ENCODE results near the gene TLCD4. TPM values are rescaled to one million over a fixed set of nuclear protein-coding genes. Genes with fewer than 3 reads are reported as not detected.

Gene TLCD4
- total RNA-seq, 1 experiment from 2014 or later: 12.1 TPM

DNA sequence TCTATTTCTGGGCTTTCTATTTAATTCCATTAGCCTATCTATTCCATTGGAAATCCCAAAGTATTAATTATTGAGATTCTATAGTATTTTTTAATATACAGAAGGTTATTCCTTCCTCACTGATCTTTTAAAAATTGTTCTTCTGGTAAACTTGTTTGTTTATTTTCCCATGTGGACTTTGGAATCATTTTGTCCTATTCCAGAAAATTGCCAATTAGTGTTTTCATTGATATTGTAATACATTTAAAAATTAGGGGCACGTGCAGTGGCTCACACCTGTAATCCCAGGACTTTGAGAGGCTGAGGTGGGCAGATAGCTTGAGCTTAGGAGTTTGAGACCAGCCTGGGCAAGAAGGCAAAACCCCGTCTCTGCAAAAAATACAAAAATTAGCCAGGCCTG lies 8.4 kb upstream of the TLCD4 start:
- H3K9ac ChIP-seq (ENCODE audit: low read length): no peak overlapping the region
- POLR2A ChIA-PET: no interaction called here
- no peak for DNase-seq (ENCODE audit: low read depth, low spot score)

More for the DNA sequence above, 8.4 kb upstream of the TLCD4 start:
- no peaks in the 10 kb centered on the region for H3K4me1 ChIP-seq (ENCODE audit: control insufficient read depth in 1 of 2, insufficient read depth in 2 of 2, low read length in 2 of 2)
- no peaks in the 10 kb centered on the region for H3K79me2 ChIP-seq (ENCODE audit: insufficient read depth, low read length)
- no peak for ATAC-seq
- peak overlapping the region; percentile 5 for H2AFZ ChIP-seq (ENCODE audit: low read depth, low read length, poor library complexity, severe bottlenecking)
- intact Hi-C loops (cut with micrococcal nuclease): no loop called here
- ChIA-PET RAD21 (ENCODE audit: low non-redundant PET in 1 of 2, low total read pairs in 2 of 2, uncharacterized antibody in 2 of 2, unreplicated experiment in 2 of 2) (no interaction called here), CTCF (no interaction called here)
- no peaks in the 10 kb centered on the region for H4K20me1 ChIP-seq (ENCODE audit: insufficient read depth)
- no peak overlapping the region for H3K4me2 ChIP-seq (ENCODE audit: low read length)
- TF ChIP-seq POLR2A (IDR thresholded peaks at IDR 0.05; ENCODE audit: borderline replicate concordance, extremely low read depth, insufficient read depth, insufficient read length): no peak
- TF ChIP-seq SRF (IDR thresholded peaks at IDR 0.05; ENCODE audit: low read depth): no peak
- TF ChIP-seq, protein P1, sequence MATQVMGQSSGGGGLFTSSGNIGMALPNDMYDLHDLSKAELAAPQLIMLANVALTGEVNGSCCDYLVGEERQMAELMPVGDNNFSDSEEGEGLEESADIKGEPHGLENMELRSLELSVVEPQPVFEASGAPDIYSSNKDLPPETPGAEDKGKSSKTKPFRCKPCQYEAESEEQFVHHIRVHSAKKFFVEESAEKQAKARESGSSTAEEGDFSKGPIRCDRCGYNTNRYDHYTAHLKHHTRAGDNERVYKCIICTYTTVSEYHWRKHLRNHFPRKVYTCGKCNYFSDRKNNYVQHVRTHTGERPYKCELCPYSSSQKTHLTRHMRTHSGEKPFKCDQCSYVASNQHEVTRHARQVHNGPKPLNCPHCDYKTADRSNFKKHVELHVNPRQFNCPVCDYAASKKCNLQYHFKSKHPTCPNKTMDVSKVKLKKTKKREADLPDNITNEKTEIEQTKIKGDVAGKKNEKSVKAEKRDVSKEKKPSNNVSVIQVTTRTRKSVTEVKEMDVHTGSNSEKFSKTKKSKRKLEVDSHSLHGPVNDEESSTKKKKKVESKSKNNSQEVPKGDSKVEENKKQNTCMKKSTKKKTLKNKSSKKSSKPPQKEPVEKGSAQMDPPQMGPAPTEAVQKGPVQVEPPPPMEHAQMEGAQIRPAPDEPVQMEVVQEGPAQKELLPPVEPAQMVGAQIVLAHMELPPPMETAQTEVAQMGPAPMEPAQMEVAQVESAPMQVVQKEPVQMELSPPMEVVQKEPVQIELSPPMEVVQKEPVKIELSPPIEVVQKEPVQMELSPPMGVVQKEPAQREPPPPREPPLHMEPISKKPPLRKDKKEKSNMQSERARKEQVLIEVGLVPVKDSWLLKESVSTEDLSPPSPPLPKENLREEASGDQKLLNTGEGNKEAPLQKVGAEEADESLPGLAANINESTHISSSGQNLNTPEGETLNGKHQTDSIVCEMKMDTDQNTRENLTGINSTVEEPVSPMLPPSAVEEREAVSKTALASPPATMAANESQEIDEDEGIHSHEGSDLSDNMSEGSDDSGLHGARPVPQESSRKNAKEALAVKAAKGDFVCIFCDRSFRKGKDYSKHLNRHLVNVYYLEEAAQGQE (IDR thresholded peaks at IDR 0.05; ENCODE audit: low read depth): no peak
- TF ChIP-seq SP1 (IDR thresholded peaks at IDR 0.05; ENCODE audit: low read depth): no peak
- TF ChIP-seq POLR2AphosphoS5 (IDR thresholded peaks at IDR 0.05; ENCODE audit: low read depth, low read length): no peak
- TF ChIP-seq, protein P2, sequence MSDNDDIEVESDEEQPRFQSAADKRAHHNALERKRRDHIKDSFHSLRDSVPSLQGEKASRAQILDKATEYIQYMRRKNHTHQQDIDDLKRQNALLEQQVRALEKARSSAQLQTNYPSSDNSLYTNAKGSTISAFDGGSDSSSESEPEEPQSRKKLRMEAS (IDR thresholded peaks at IDR 0.05): no peak
- no peak for TF ChIP-seq CBX3 (IDR thresholded peaks at IDR 0.05; ENCODE audit: low read depth)
- TF ChIP-seq, protein P3, sequence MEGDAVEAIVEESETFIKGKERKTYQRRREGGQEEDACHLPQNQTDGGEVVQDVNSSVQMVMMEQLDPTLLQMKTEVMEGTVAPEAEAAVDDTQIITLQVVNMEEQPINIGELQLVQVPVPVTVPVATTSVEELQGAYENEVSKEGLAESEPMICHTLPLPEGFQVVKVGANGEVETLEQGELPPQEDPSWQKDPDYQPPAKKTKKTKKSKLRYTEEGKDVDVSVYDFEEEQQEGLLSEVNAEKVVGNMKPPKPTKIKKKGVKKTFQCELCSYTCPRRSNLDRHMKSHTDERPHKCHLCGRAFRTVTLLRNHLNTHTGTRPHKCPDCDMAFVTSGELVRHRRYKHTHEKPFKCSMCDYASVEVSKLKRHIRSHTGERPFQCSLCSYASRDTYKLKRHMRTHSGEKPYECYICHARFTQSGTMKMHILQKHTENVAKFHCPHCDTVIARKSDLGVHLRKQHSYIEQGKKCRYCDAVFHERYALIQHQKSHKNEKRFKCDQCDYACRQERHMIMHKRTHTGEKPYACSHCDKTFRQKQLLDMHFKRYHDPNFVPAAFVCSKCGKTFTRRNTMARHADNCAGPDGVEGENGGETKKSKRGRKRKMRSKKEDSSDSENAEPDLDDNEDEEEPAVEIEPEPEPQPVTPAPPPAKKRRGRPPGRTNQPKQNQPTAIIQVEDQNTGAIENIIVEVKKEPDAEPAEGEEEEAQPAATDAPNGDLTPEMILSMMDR (IDR thresholded peaks at IDR 0.05 in 2 of 3, conservative IDR thresholded peaks at IDR 0.05 in 1 of 3; ENCODE audit: borderline replicate concordance in 1 of 3, insufficient read depth in 1 of 3, low read depth in 2 of 3, low read length in 2 of 3): no peak
- TF ChIP-seq TCF7L2 (IDR thresholded peaks at IDR 0.05; ENCODE audit: borderline replicate concordance, extremely low read depth, insufficient read depth, insufficient read length): no peak
- TF ChIP-seq EGR1 (IDR thresholded peaks at IDR 0.05; ENCODE audit: low read depth): no peak
- no peak for TF ChIP-seq JUND (IDR thresholded peaks at IDR 0.05)
- no peak for TF ChIP-seq EZH2 (IDR thresholded peaks at IDR 0.05)
- no peak for TF ChIP-seq ZFX (IDR thresholded peaks at IDR 0.05)
- TF ChIP-seq, protein P4, sequence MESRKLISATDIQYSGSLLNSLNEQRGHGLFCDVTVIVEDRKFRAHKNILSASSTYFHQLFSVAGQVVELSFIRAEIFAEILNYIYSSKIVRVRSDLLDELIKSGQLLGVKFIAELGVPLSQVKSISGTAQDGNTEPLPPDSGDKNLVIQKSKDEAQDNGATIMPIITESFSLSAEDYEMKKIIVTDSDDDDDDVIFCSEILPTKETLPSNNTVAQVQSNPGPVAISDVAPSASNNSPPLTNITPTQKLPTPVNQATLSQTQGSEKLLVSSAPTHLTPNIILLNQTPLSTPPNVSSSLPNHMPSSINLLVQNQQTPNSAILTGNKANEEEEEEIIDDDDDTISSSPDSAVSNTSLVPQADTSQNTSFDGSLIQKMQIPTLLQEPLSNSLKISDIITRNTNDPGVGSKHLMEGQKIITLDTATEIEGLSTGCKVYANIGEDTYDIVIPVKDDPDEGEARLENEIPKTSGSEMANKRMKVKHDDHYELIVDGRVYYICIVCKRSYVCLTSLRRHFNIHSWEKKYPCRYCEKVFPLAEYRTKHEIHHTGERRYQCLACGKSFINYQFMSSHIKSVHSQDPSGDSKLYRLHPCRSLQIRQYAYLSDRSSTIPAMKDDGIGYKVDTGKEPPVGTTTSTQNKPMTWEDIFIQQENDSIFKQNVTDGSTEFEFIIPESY (IDR thresholded peaks at IDR 0.05; ENCODE audit: extremely low read depth, insufficient replicate concordance, low read length): no peak
- TF ChIP-seq SIN3A (IDR thresholded peaks at IDR 0.05; ENCODE audit: low read depth): no peak
- TF ChIP-seq CEBPB (IDR thresholded peaks at IDR 0.05; ENCODE audit: low read depth): no peak
- H3K4me3 ChIP-seq (replicated peaks in 1 of 2; ENCODE audit: low read depth in 1 of 2, low read length in 2 of 2): no peak overlapping the region
- H3K27ac ChIP-seq (ENCODE audit: low read depth, low read length): no peak overlapping the region
- no peaks in the 10 kb centered on the region for H3K9me2 ChIP-seq (ENCODE audit: insufficient read depth)
- no peaks in the 10 kb centered on the region for H3K27me3 ChIP-seq (ENCODE audit: insufficient read depth, low read length)
- no peaks in the 10 kb centered on the region for H3K9me3 ChIP-seq (ENCODE audit: control insufficient read depth in 1 of 2, insufficient read depth in 1 of 2, low read depth in 1 of 2, low read length in 2 of 2)
- BruUV-seq (replicated peaks): no TSS peak
- no peaks in the 10 kb centered on the region for H3K36me3 ChIP-seq (ENCODE audit: control insufficient read depth in 1 of 2, insufficient read depth in 2 of 2, low read length in 2 of 2)
